K562 (cell line): Measurements from ENCODE around the gene PRKAR2B. TPM values are rescaled to one million over a fixed set of nuclear protein-coding genes. Genes with fewer than 3 reads are reported as not detected.

Experiments used
- CREB3L1 ChIP-seq: fragments of 450-650 bp; IDR thresholded peaks from 2 replicates; pipeline ENCODE4 v1.6.1; 2014; ENCODE audit warnings: low read depth, mild to moderate bottlenecking, moderate library complexity, borderline replicate concordance
- EP300 ChIP-seq: IDR thresholded peaks from 2 replicates; pipeline ENCODE4 v1.6.1; 2012; ENCODE audit warnings: low read length, improper control_type of control experiment
- GABPB1 ChIP-seq: sonication (generic); formaldehyde crosslinking; IDR thresholded peaks from 2 replicates; pipeline ENCODE4 v1.8.0; 2022; ENCODE audit warnings: mild to moderate bottlenecking, missing genetic modification reagents
- HDAC6 ChIP-seq: IDR thresholded peaks from 2 replicates; pipeline ENCODE4 v1.6.1; 2012; ENCODE audit warnings: low read depth, mild to moderate bottlenecking, control low read depth, inconsistent platforms, low read length, moderate library complexity
- NEUROD1 ChIP-seq: fragments of 150-350 bp; IDR thresholded peaks from 2 replicates; pipeline ENCODE4 v1.6.1; 2014; ENCODE audit warnings: borderline replicate concordance, low read length, low read depth; ENCODE audit not compliant: partially characterized antibody
- NFXL1 ChIP-seq: fragments of 450-650 bp; formaldehyde crosslinking; IDR thresholded peaks from 2 replicates; pipeline ENCODE4 v1.4.0; 2021; ENCODE audit warnings: mild to moderate bottlenecking
- PTTG1 ChIP-seq: fragments of 450-650 bp; IDR thresholded peaks from 2 replicates; pipeline ENCODE4 v1.6.1; 2016; ENCODE audit warnings: low read depth, mild to moderate bottlenecking, missing genetic modification characterization, missing compliant biosample characterization
- RNF2 ChIP-seq: sonication (generic); IDR thresholded peaks from 2 replicates; pipeline ENCODE4 v1.6.1; 2016
- USF1 ChIP-seq: sonication (generic); formaldehyde crosslinking; IDR thresholded peaks from 2 replicates; pipeline ENCODE4 v1.9.0; 2022; ENCODE audit warnings: mild to moderate bottlenecking, missing genetic modification reagents
- WHSC1 ChIP-seq: IDR thresholded peaks from one replicate; pipeline ENCODE4 v1.6.1; 2012; ENCODE audit warnings: low read length, control low read depth, inconsistent platforms
- ZBTB49 ChIP-seq: sonication (generic); formaldehyde crosslinking; IDR thresholded peaks from 2 replicates; pipeline ENCODE4 v1.8.0; 2022; ENCODE audit warnings: missing genetic modification reagents, mild to moderate bottlenecking, borderline replicate concordance
- ZNF23 ChIP-seq: fragments of 250-450 bp; sonication (Bioruptor Pico); IDR thresholded peaks from 2 replicates; pipeline ENCODE4 v1.4.0; 2020; ENCODE audit warnings: mild to moderate bottlenecking
- ZNF384 ChIP-seq: IDR thresholded peaks from 2 replicates; pipeline ENCODE4 v1.6.1; 2012; ENCODE audit warnings: low read depth, low read length, improper control_type of control experiment
- polyA plus RNA-seq, 8 experiments: library from polyadenylated mRNA; depleted of rRNA in 4 of 8; stranded (reverse) in 5 of 8; unstranded in 3 of 8; fragments of >200 nt; fragmentation: Nextera tagmentation in 2 of 8; fragmentation: Illumina TruSeq in 1 of 8; extraction: Ambion mirVana in 2 of 8; extraction: Trizol in 1 of 8; gene quantifications; 2 replicates each; pipeline versions ENCODE4 v1.2.1 to v1.2.3, GENCODE V29; 2011 to 2014; ENCODE audit warnings: inconsistent platforms in 1 of 8, missing spikeins in 1 of 8
- total RNA-seq, 7 experiments: library from RNA; depleted of rRNA in 6 of 7; stranded (reverse); fragments of >200 nt in 6 of 7; fragmentation: Illumina TruSeq in 2 of 7; extraction: Trizol in 2 of 7; gene quantifications; 2 replicates each; pipeline versions ENCODE4 v1.2.1 to v1.2.3, GENCODE V29; 2011 to 2021; ENCODE audit warnings: low replicate concordance in 1 of 7

Gene PRKAR2B
- total and polyA plus RNA-seq, 9 of the 15 experiments (the other 6 are each of a cell fraction or from before 2014, with no cell fraction given): 59.0 to 173 (median 129) TPM

- TF ChIP-seq CREB3L1 (no peak), PTTG1 (tag) (no peak), EP300 (no peak; the same call in 1 of the 2 replicates), GABPB1 (CRISPR knock-in tag) (no peak), ZNF23 (no peak), HDAC6 (no peak), ZNF384 (no peak), WHSC1 (no peak), NEUROD1 (no peak), RNF2 (no peak), USF1 (CRISPR knock-in tag) (no peak), ZBTB49 (CRISPR knock-in tag) (no peak), NFXL1 (CRISPR knock-in tag) (no peak)
These were observed 28.2 kb upstream of the PRKAR2B start (continued) for GRCh38 chr7:107016312-107016711.
